Activated naive CD4-positive, alpha-beta T cell treated with anti-CD3 and anti-CD28 coated beads, Interleukin-2, amount 50 U/mL, for 16 hours (primary cell): ENCODE results near the gene RCOR3.
A peak's percentile ranks its signal among the peaks of the same experiment; 100 is the strongest.
"Not testable (repeated sequence)": the region's sequence is repeated elsewhere in the genome, so short reads cannot be mapped to it uniquely, and the experiment has no call there.

Source experiments
- DNase-seq: peaks from one replicate; pipeline ENCODE4 v3.0.0-alpha.2; 2020

The RCOR3 gene

GRCh38 chr1:211258756-211259637 is at the start of gene RCOR3:
Gene RCOR3, plus strand, starts transcription at chr1:211259366. Its CDS starts 195 bp downstream, at chr1:211259561.
- DNase-seq, result peak; percentile 93

DNA sequence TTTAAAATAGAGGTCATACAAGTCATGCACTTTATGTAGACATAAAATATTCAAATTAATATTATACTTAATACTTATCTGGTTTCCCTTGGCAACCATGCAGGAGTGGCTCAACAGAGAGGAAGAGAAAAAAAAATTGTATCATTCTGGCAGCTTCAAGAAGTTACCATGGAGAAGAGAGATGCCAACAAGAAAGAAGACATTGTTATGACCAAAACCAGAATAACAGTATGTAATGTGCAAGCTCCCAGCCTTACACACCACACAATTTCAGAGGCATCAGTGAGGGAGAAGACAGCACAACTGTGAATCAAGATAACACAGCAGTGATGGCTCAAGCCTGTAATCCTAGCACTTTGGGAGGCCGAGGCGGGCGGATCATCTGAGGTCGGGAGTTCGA is 49.1 kb upstream of the RCOR3 start:
- no peak for DNase-seq

- DNase-seq, result no peak
Observed at GRCh38 chr1:211210965-211211364, 48.2 kb upstream of the RCOR3 start.

GRCh38 chr1:211213702-211214101 is 45.5 kb upstream of the RCOR3 start:
- no peak for DNase-seq

DNA sequence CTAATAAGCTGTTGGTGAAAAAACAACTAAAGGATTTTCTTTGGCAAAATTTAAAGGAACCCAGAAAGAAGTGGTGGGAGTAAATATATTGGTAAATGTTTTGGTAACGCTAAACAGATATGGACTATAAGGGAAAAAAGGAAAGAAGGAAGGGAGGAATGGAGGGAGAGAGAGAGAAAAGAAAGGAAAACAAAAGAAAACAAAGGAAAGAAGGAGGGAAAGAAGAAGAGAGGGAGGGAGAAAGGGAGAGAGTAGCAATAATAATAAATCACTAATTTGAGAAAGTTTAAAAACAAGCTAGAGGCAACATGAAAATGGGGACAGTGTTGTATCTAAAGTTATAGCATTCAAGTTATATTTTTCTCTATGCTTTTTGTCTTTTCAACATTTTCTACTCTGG is 43.6 kb upstream of the RCOR3 start:
- no peak for DNase-seq

DNA sequence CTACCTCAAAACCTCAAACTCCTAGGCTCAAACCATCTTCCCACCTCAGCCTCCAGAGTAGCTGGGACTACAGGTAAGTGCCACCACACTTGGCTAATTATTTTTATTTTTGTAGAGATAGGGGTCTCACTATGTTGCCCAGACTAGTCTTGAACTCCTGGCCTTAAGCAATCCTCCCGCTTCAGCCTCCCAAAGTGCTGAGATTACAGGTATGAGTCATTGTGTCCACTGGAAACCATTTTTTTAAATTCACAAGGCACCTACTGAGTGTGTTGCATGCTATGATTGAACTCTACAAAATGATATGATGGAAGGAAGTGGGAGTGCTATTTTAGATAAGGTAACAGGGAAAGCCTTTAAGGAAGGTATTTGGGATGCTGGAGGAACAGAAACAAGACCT is 41.8 kb upstream of the RCOR3 start:
- DNase-seq, result no peak

DNA sequence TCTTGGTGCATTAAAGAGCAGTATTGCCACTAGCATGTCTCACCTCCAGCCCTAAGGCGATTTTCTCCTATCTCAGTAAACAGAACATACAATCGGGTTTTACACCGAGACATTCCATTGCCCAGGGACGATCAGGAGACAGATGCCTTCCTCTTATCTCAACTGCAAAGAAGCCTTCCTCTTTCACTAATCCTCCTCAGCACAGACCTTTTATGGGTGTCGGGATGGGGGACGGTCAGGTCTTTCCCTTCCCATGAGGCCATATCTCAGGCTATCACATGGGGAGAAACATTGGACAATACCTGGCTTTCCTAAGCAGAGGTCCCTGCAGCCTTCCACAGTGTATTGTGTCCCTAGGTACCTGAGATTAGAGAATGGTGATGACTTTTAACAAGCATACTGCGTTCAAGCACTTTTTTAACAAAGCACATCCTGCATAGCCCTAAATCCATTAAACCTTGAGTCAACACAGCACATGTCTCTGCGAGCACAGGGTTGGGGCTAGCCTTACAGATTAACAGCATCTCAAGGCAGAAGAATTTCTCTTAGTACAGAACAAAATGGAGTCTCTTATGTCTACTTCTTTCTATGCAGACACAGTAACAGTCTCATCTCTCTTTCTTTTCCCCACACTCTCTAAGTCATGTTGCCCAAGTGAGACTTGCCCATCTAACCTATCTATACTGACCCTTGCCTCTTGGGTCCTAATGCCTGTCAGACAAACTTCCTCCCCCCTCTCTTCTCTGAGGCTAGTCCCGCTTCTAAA is 36.5 kb upstream of the RCOR3 start:
- DNase-seq, result not testable (repeated sequence)

- peak; percentile 18 for DNase-seq
Observed at GRCh38 chr1:211228573-211229364, 30.4 kb upstream of the RCOR3 start.

DNA sequence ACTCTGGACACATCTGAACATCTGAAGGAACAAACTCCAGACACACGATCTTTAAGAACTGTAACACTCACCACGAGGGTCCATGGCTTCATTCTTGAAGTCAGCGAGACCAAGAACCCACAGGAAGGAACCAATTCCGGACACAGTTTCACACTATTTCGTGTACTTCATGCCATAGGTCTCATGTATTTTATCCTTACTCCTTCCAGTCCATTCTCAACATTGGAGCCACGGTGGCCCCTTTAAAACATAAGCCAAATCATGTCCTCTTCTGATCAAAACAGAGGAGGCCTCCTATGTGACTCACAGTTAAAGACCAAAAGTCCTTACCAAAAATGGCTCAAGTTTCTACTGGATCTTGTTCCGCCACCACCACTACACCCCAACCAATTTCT is 29.8 kb upstream of the RCOR3 start:
- no peak for DNase-seq

- no peak for DNase-seq
Observed at GRCh38 chr1:211231873-211232272, 27.3 kb upstream of the RCOR3 start.

GRCh38 chr1:211236633-211237320 is 22.4 kb upstream of the RCOR3 start:
- no peak for DNase-seq

DNA sequence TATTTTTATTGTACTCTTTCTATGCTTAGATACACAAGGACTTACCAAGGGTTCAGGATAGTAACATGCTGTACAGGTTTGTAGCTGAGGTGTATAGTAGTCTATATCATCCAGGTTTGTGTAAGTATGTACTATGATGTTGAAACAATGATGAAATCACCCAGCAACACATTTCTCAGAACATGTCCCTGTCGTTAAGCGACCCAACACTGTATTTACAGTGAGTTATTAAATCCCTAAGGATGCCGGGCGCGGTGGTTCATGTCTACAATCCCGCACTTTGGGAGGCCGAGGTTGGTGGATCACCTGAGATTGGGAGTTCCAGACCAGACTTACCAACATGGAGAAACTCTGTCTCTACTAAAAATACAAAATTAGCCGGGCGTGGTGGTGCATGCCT is 21.6 kb upstream of the RCOR3 start:
- DNase-seq, result no peak

- DNase-seq, result not testable (repeated sequence)
Observed at GRCh38 chr1:211240567-211240966, 18.6 kb upstream of the RCOR3 start.

DNA sequence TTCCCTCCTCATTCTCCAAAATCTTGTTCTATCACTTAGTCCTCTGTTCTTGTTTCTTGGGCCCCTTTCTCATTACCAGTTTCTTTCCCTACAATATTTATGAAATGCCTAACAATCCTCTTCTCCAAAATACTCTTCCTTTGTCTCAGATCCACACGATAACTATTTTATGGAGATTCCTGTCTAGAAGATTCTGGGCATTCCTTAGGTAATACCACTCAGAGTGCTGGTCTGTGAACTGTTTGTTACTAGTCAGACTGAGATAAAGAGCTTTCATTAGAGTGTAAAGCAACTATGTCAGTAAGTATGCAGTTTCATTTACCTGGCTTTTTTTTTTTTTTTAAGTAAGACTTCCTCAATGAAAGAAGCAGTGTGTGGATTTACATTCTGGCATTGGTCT is 18.1 kb upstream of the RCOR3 start:
- no peak for DNase-seq

DNA sequence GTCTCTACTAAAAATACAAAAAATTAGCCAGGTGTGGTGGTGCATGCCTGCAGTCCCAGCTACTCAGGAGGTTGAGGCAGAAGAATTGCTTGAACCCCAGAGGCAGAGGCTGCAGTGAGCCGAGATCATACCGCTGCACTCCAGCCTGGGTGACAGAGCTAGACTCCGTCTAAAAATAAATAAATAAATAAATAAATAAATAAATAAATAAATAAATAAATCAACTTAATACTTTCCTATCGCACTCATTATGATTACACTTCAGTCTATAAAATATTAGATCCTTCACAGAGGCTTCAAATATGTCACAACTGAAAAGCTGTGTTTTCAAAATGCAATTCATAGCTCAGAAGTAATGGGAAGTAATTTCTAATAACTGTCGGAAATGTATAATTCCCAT is 15.5 kb upstream of the RCOR3 start:
- not testable (repeated sequence) for DNase-seq

DNA sequence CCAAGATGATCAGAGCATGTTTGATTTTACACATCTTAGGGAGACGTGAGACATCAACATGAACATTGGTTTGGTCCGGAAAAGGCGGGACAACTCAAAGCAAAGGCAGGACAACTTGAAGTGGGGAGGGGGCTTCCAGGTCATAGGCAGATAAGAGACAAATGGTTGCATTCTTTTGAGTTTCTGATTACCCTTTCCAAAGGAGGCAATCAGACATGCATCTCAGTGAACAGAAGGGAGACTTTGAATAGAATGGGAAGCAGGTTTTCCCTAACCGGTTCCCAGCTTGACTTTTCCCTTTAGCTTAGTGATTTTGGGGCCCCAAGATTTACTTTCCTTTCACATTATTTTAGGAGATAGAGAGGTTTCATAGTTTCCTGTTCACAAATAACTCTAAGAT is 12.6 kb upstream of the RCOR3 start:
- not testable (repeated sequence) for DNase-seq

DNA sequence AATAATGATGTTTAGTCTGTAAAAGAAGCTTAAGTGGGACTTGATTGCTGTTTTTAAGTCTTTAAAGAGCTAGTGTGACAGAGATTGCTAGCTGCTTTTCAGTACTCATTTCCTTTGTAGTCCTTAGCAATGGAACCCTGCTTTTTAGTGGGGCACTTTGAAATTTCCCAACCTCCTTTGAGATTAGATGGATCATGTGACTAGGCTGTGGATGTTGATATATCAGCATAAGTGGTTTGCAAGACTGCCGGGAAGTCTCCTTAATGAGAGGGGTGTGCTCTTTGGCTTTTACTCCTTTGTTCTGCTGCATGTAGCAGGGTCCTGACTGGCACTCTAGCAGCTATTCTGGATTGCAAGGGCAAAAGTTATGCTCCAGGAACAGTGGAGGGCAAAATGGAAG is 11.2 kb upstream of the RCOR3 start:
- DNase-seq, result no peak

DNA sequence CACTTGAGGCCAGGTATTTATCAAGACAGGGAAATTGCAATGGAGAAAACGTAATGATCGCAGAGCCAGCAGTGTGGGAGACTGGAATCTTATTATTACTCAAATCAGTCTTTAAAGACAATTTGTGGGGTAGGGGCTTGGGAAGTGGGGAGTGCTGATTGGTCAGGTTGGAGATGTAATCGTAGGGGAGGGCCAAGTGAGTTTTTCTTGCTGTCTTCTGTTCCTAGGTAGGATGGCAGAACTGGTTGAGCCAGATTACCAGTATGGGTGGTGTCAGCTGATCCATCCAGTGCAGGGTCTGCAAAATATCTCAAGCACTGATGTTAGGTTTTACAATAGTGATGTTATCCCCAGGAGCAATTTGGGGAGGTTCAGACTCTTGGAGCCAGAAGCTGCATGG is 9.6 kb upstream of the RCOR3 start:
- not testable (repeated sequence) for DNase-seq

GRCh38 chr1:211257826-211258225 is 1.3 kb upstream of the RCOR3 start:
- no peak for DNase-seq

DNA sequence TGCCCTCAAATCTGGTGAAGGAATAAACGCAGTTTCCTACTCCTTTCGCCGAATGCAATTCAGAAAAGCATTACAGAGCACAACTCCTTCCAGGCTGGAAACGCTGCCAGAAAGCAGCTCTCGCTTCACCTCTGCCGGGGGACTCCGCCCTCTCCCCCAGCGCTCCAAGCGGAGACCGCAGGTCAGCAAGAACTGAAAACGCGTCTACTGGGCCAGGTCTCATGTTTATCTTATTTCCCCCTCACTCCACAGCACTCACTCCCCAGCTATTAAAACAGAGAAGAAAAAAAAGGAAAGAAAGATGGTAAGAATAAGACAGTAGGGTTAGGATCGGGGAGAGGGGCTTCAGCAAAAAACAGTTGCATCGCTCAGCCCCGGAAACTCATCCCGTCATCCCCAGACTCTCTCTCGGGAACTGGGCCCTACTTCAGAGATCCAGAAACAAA is 833 bp upstream of the RCOR3 start:
- DNase-seq, result peak; percentile 67

- peak; percentile 59 for DNase-seq
Observed at GRCh38 chr1:211259638-211260126, 516 bp downstream of the RCOR3 start.
